Stimulated activated CD4-positive, alpha-beta T cell treated with anti-CD3 and anti-CD28 coated beads, Interleukin-12 subunit alpha, Interleukin-12 subunit beta, amount 100 ng/mL, for 24 hours (primary cell): Measurements from ENCODE around the gene GAS5.
A peak's percentile ranks its signal among the peaks of the same experiment; 100 is the strongest.

Experiments
- DNase-seq, 2 experiments: peaks; one replicate each; pipeline ENCODE4 v3.0.0-alpha.2; 2020; ENCODE audit warnings: low read depth in 2 of 2

Gene GAS5

GRCh38 chr1:173824315-173825081 is 43.3 kb downstream of the GAS5 start, which contains the start of the genes CENPL and DARS2:
Gene CENPL, minus strand, starts transcription at chr1:173824883. Its CDS starts 13,584 bp downstream, at chr1:173811299.
Gene DARS2, plus strand, starts transcription at chr1:173824673. Its CDS starts 557 bp downstream, at chr1:173825230.
- peak; percentile 80 to 83 for DNase-seq

GRCh38 chr1:173823781-173824314 is 43.9 kb downstream of the GAS5 start:
- DNase-seq: no peak

GRCh38 chr1:173821680-173822079 is 46.1 kb downstream of the GAS5 start:
- DNase-seq: no peak

GRCh38 chr1:173818459-173818858 is 49.3 kb downstream of the GAS5 start:
- no peak for DNase-seq
